Measurements from ENCODE around the gene NSUN2.

DNA sequence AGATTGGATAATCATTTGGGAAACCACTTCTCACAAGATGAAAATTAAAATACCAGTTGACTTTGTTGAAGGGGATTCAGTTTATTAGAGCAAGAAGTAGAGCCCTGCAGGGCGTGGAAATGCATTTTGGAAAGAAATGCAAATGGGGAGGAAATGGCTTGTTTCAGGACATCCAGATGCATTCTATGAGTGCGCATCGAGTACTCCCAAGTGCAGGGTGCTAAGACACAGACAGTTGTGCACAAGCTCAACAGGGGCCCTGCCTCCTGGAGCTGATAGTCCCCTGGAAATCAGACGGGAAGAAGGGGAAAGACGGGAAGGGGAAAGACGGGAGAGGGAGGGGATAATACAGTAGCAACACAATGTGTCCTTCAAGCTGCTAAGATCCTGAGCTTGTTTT, 64.0 kb downstream of the NSUN2 start:
- TF ChIP-seq, protein P1, sequence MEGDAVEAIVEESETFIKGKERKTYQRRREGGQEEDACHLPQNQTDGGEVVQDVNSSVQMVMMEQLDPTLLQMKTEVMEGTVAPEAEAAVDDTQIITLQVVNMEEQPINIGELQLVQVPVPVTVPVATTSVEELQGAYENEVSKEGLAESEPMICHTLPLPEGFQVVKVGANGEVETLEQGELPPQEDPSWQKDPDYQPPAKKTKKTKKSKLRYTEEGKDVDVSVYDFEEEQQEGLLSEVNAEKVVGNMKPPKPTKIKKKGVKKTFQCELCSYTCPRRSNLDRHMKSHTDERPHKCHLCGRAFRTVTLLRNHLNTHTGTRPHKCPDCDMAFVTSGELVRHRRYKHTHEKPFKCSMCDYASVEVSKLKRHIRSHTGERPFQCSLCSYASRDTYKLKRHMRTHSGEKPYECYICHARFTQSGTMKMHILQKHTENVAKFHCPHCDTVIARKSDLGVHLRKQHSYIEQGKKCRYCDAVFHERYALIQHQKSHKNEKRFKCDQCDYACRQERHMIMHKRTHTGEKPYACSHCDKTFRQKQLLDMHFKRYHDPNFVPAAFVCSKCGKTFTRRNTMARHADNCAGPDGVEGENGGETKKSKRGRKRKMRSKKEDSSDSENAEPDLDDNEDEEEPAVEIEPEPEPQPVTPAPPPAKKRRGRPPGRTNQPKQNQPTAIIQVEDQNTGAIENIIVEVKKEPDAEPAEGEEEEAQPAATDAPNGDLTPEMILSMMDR (IDR thresholded peaks at IDR 0.05; ENCODE audit: low read depth, low read length, poor library complexity, severe bottlenecking), result no peak
- no peak for TF ChIP-seq EZH2phosphoT487 (IDR thresholded peaks at IDR 0.05; ENCODE audit: borderline replicate concordance, low read length)

Measured in DOHH2 (cell line).